G401 (cell line): ENCODE measurements around the gene ASIC1. TPM values are rescaled to one million over a fixed set of nuclear protein-coding genes. Genes with fewer than 3 reads are reported as not detected.

Experiments used
- DNase-seq: peaks from one replicate; pipeline ENCODE4 v3.0.0-alpha.2; 2015; ENCODE audit warnings: low spot score
- in situ Hi-C: cut with HindIII; loops from 2 replicates; pipeline ENCODE4 v1.10.0; 2016; ENCODE audit warnings: low sequenced_read_pairs, mixed read lengths
- total RNA-seq: library from RNA; depleted of rRNA; stranded (reverse); fragments of >200 nt; shearing (Covaris generic); gene quantifications from 2 replicates; pipeline ENCODE4 v1.2.3, GENCODE V29; 2014; rRNA removed

The ASIC1 gene
- total RNA-seq, 1 experiment from 2014 or later = 13.1 TPM

DNA sequence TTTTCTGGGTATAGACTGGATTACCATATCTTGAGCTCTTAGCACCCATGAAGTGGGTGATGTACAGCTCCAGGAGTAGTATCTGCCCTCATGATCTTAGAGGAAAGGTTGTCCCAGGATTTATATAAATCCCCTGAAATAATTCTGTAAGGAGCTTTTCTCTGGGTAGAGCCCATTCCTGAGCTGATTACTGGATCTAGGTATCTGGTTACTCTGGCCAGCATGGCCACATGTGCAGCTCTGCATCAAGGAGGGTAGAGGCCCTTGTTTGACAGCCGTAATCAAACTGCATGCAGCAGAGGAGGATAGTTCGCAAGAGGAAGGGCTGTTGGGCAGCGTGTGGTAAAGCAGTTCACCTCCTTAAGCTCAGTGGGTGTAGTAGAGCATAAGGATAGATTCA lies 63.1 kb downstream of the ASIC1 start:
- in situ Hi-C loops = no loop called here
- no peak for DNase-seq

DNA sequence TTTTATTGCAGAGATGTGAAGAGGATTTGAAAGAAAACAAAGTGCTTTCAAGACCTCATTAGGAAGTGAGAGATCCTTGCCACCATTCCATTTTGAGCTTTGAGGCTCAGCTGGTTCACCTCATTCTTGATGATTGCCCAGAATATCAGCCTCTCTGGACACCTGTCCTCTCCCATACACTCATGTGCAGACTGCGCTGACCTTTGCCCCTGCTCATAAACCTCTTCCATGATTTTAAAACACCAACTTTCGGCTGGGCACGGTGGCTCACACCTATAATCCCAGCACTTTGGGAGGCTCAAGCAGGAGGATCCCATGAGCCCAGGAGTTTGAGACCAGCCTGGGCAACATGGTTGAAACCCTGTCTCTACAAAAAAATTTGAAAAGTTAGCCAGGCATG lies 63.6 kb downstream of the ASIC1 start:
- in situ Hi-C loops = no loop called here
- no peak for DNase-seq

DNA sequence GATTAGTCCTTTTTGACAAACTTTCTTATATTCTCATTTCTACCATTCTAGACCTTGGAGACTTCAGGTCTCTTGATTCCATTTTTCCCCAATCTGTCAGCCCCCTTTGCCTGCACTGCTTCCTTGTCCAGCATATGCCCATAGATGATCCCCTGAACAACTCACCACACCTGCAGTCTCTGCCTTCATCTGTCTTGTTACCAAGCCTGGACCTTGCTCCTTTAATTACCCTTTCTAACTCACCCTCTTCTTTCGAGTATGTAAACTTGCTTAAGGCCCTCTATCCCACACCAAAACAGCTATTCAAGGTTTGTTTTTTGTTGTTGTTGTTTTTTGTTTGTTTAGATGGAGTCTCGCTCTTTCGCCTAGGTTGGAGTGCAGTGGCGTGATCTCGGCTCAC lies 64.2 kb downstream of the ASIC1 start:
- in situ Hi-C loops = no loop called here
- no peak for DNase-seq

DNA sequence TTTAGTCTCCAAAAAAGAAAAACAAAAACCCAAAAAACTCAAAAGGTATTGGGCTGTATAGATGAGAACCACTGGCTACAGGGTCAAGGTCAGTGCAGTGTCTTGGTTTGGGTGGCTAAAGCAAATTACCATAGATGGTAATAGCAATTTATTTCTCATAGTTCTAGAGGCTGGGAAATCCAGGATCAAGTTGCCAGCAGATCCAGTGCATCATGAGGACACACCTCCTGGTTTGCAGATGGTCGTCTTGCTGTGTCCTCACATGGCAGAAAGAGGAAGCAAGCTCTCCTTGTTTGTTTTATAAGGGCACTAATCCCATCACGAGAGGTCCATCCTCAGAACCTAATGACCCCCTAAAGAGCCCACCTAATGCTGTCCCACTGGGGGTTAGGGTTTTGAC lies 65.8 kb downstream of the ASIC1 start:
- in situ Hi-C loops = no loop called here
- DNase-seq = no peak

GRCh38 chr12:50127546-50127945 lies 70.2 kb downstream of the ASIC1 start:
- in situ Hi-C loops = no loop called here

GRCh38 chr12:50129290-50129689 lies 71.9 kb downstream of the ASIC1 start:
- in situ Hi-C loops = no loop called here
- no peak for DNase-seq

More at GRCh38 chr12:50127546-50127945, 70.2 kb downstream of the ASIC1 start:
- peak; percentile 33 for DNase-seq

DNA sequence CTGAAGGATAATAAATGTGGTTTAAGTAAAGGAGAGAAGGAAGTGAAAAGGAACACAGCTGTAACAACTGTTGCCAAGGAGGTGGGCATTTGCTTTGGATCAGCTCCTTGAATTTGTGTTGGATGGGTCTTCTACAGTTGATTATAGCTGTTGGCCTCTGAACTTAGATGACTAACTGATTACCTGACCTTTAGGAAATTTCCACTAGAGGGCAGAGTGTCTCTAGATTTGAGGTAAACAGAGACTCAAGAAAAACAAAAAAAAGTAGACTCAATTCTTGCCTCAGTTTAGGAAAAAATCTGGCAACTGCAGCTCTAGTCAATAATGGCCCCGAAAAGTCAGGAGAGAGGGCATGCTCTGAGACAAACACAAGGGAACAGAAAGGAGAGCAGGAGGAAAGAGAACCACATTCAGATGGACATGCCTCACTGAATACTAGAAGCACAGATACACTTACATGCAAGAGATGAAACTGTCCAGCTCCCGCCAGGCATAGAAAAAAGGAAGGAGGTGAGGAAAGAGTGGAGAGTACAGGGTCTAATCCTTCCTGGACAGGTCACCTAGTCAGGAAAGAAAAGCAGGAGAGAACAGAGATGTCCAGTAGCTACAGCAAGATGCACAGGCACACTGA lies 75.2 kb downstream of the ASIC1 start:
- DNase-seq = peak; percentile 74
- in situ Hi-C loops = no loop called here

Other genes with a start within 250 kb of the ASIC1 start
- 11.4 and 17.0 TPM in 2 replicates for gene NCKAP5L, start 229.2 kb upstream of the ASIC1 start, total RNA-seq
- 1.9 and 2.8 TPM in 2 replicates for gene BCDIN3D, start 214.5 kb upstream of the ASIC1 start, total RNA-seq
- gene FAIM2, start 153.7 kb upstream of the ASIC1 start, total RNA-seq = not detected in 2 replicates
- gene AQP2, start 106.9 kb upstream of the ASIC1 start, total RNA-seq = not detected in 2 replicates
- not detected in 2 replicates for gene AQP5, start 95.7 kb upstream of the ASIC1 start, total RNA-seq
- gene AQP6, start 84.6 kb upstream of the ASIC1 start, total RNA-seq = 0.37 and 1.6 TPM in 2 replicates
- gene RACGAP1, start 32.1 kb upstream of the ASIC1 start, total RNA-seq = 115 and 125 TPM in 2 replicates
- 39.1 and 68.1 TPM in 2 replicates for gene SMARCD1, start 27.7 kb downstream of the ASIC1 start, total RNA-seq
- gene GPD1, start 46.4 kb downstream of the ASIC1 start, total RNA-seq = not detected in 2 replicates
- gene COX14, start 54.6 kb downstream of the ASIC1 start, total RNA-seq = 59.1 and 93.0 TPM in 2 replicates
- 51.0 and 56.0 TPM in 2 replicates for gene CERS5, start 109.8 kb downstream of the ASIC1 start, total RNA-seq
- 14.5 and 33.7 TPM in 2 replicates for gene LIMA1, start 225.9 kb downstream of the ASIC1 start, total RNA-seq